Ishikawa (cell line): ENCODE results near the gene VPS72.
A peak's percentile ranks its signal among the peaks of the same experiment; 100 is the strongest.
"Not testable (repeated sequence)": the region's sequence is repeated elsewhere in the genome, so short reads cannot be mapped to it uniquely, and the experiment has no call there.

Experiments
- EP300 ChIP-seq: IDR thresholded peaks from 2 replicates; pipeline ENCODE4 v1.6.1; 2012; ENCODE audit warnings: borderline replicate concordance
- RAD21 ChIP-seq: IDR thresholded peaks from 2 replicates; pipeline ENCODE4 v1.6.1; 2012; ENCODE audit warnings: low read depth
- TCF12 ChIP-seq: IDR thresholded peaks from 2 replicates; pipeline ENCODE4 v1.6.1; 2012; ENCODE audit warnings: low read depth
- TF ChIP-seq, protein P1 (sequence below): IDR thresholded peaks from 2 replicates; pipeline ENCODE4 v1.6.1; 2012; ENCODE audit warnings: low read depth, mild to moderate bottlenecking
- TF ChIP-seq, protein P2 (sequence below): IDR thresholded peaks from 2 replicates; pipeline ENCODE4 v1.6.1; 2012

DNA sequence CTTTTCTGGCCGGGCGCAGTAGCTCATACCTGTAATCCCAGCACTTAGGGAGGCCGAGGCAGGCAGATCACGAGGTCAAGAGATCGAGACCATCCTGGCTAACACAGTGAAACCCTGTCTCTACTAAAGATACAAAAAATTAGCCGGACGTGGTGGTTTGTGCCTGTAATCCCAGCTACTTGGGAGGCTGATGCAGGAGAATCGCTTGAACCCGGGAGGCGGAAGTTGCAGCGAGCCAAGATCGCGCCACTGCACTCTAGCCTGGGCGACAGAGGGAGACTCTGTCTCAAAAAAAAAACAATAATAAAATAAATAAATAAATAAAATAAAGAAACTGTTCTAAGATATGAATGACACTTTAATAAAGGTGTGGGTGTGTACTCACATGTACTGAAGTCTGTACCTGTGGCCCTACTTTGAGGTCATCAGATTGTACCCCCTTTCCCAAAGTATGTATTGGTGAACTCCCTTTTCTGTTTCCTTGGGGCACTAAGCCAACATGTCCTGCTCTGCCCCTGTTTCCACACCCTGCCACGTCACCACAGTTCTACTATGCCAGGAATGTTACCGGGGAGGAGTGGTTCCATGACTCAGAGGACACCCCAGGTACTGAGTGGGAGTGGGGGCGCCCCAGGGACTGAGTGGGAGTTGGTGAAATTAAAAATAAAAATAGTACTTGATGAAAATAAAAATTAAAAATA, 5.0 kb upstream of the VPS72 start:
- TF ChIP-seq, protein P1, sequence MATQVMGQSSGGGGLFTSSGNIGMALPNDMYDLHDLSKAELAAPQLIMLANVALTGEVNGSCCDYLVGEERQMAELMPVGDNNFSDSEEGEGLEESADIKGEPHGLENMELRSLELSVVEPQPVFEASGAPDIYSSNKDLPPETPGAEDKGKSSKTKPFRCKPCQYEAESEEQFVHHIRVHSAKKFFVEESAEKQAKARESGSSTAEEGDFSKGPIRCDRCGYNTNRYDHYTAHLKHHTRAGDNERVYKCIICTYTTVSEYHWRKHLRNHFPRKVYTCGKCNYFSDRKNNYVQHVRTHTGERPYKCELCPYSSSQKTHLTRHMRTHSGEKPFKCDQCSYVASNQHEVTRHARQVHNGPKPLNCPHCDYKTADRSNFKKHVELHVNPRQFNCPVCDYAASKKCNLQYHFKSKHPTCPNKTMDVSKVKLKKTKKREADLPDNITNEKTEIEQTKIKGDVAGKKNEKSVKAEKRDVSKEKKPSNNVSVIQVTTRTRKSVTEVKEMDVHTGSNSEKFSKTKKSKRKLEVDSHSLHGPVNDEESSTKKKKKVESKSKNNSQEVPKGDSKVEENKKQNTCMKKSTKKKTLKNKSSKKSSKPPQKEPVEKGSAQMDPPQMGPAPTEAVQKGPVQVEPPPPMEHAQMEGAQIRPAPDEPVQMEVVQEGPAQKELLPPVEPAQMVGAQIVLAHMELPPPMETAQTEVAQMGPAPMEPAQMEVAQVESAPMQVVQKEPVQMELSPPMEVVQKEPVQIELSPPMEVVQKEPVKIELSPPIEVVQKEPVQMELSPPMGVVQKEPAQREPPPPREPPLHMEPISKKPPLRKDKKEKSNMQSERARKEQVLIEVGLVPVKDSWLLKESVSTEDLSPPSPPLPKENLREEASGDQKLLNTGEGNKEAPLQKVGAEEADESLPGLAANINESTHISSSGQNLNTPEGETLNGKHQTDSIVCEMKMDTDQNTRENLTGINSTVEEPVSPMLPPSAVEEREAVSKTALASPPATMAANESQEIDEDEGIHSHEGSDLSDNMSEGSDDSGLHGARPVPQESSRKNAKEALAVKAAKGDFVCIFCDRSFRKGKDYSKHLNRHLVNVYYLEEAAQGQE, result not testable (repeated sequence)
- TF ChIP-seq, protein P2, sequence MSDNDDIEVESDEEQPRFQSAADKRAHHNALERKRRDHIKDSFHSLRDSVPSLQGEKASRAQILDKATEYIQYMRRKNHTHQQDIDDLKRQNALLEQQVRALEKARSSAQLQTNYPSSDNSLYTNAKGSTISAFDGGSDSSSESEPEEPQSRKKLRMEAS, result peak; percentile 48; the same call in 1 of the 2 replicates
- TF ChIP-seq TCF12 (peak; percentile 86), EP300 (peak; percentile 83)
- not testable (repeated sequence) for TF ChIP-seq RAD21
